ENCODE measurements around the gene TRABD2B. TPM values are rescaled to one million over a fixed set of nuclear protein-coding genes. Genes with fewer than 3 reads are reported as not detected.
A peak's percentile ranks its signal among the peaks of the same experiment; 100 is the strongest.

Gene TRABD2B
- total and polyA plus RNA-seq, 2 of the 13 experiments (the other 11 are each of a cell fraction or from before 2014, with no cell fraction given) = 0.04 TPM; not detected in 1

GRCh38 chr1:47795102-47795501 lies 202.1 kb downstream of the TRABD2B start:
- Histone ChIP-seq H3K36me3 (replicated peaks in 1 of 2; ENCODE audit: control insufficient read depth in 1 of 2, insufficient read depth in 2 of 2, low read length in 2 of 2) (no peaks in the 10 kb centered on the region), H3K27ac (ENCODE audit: extremely low read length, insufficient read depth, low read length) (no peak overlapping the region), H3K9ac (ENCODE audit: insufficient read depth, low read depth, low read length) (no peak overlapping the region), H2AFZ (ENCODE audit: low read length) (no peak overlapping the region), H4K20me1 (ENCODE audit: insufficient read depth, low read length) (no peaks in the 10 kb centered on the region), H3K4me2 (ENCODE audit: low read depth, low read length) (no peak overlapping the region), H3K9me3 (ENCODE audit: low read length) (no peaks in the 10 kb centered on the region), H3K4me3 (replicated peaks in 1 of 3; ENCODE audit: insufficient read depth in 1 of 3, low read depth in 2 of 3, low read length in 3 of 3) (no peak overlapping the region), H3K79me2 (ENCODE audit: insufficient read depth, low read length) (no peaks in the 10 kb centered on the region), H3K27me3 (ENCODE audit: control insufficient read depth in 1 of 2, insufficient read depth in 2 of 2, low read length in 2 of 2) (peaks cover 3 to 4% of the 10 kb centered on the region in 2 experiments; a peak in 1 of 5 replicates), H3K4me1 (ENCODE audit: insufficient read depth, low read length) (peaks cover 10% of the 10 kb centered on the region; the same call in 1 of the 2 replicates)
- CTCF ChIA-PET (ENCODE audit: low intra/inter-chr PET ratio, low total read pairs) = no interaction called here
- TF ChIP-seq MBD4 (IDR thresholded peaks at IDR 0.05; ENCODE audit: borderline replicate concordance, low read length) = no peak
- no peak for TF ChIP-seq ZNF672 (CRISPR knock-in tag; IDR thresholded peaks at IDR 0.05)
- in situ Hi-C loops (cut with HindIII; ENCODE audit: extremely low pct_ligation_motif_present, low pct_unique_long_range_greater_than_20kb) = no loop called here
- ATAC-seq = no peak
- POLR2A ChIA-PET = no interaction called here
- FAIRE-seq = no peak
- intact Hi-C loops (cut with micrococcal nuclease; ENCODE audit: unreplicated experiment) = no loop called here
- WGBS (ENCODE audit: low lambda C conversion rate) = 60% methylated on average over 2 of the region's 2 CpGs
- BruUV-seq (replicated peaks) = no TSS peak
- DNase-seq (ENCODE audit: low spot score) = no peak

DNA sequence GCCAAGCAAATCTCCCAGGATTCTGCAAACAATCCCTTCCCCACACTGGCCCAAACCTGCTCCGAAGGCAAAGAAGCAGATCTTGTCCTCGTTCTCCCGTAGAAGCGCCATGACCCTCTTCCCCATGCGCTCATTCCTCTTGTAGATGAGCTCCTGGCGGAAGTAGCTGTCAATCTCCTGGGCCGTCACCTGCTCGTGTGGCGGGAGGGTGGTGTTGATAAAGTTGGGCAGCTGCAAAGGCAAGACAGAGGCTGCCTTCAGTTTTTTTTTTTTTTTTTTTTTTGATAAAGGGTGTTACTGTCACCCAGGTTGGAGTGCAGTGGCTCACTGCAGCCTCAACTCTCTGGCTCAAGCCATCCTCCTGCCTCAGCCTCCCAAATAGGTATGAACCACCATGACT lies 202.7 kb downstream of the TRABD2B start:
- ATAC-seq = no peak
- intact Hi-C loops (cut with micrococcal nuclease; ENCODE audit: unreplicated experiment) = no loop called here
- Histone ChIP-seq H3K9ac (ENCODE audit: insufficient read depth, low read depth, low read length) (no peak overlapping the region), H3K27ac (ENCODE audit: extremely low read length, insufficient read depth, low read length) (no peak overlapping the region), H3K4me2 (ENCODE audit: low read depth, low read length) (no peak overlapping the region), H2AFZ (ENCODE audit: low read length) (no peak overlapping the region), H3K9me3 (ENCODE audit: low read length) (no peaks in the 10 kb centered on the region), H3K79me2 (ENCODE audit: insufficient read depth, low read length) (no peaks in the 10 kb centered on the region), H3K4me1 (ENCODE audit: insufficient read depth, low read length) (peaks cover 10% of the 10 kb centered on the region; the same call in 1 of the 2 replicates), H3K4me3 (replicated peaks in 1 of 3; ENCODE audit: insufficient read depth in 1 of 3, low read depth in 2 of 3, low read length in 3 of 3) (no peak overlapping the region), H4K20me1 (ENCODE audit: insufficient read depth, low read length) (no peaks in the 10 kb centered on the region), H3K36me3 (replicated peaks in 1 of 2; ENCODE audit: control insufficient read depth in 1 of 2, insufficient read depth in 2 of 2, low read length in 2 of 2) (no peaks in the 10 kb centered on the region), H3K27me3 (ENCODE audit: control insufficient read depth in 1 of 2, insufficient read depth in 2 of 2, low read length in 2 of 2) (peaks cover 3 to 4% of the 10 kb centered on the region in 2 experiments; a peak in 1 of 5 replicates)
- CTCF ChIA-PET (ENCODE audit: low intra/inter-chr PET ratio, low total read pairs) = no interaction called here
- no peak for DNase-seq (ENCODE audit: low spot score)
- 88% methylated on average over 9 of the region's 9 CpGs for WGBS (ENCODE audit: low lambda C conversion rate)
- no peak for FAIRE-seq
- BruUV-seq (replicated peaks) = no TSS peak
- POLR2A ChIA-PET = no interaction called here
- in situ Hi-C loops (cut with HindIII; ENCODE audit: extremely low pct_ligation_motif_present, low pct_unique_long_range_greater_than_20kb) = no loop called here
- TF ChIP-seq CAMTA2 (CRISPR knock-in tag; IDR thresholded peaks at IDR 0.05; ENCODE audit: borderline replicate concordance) = no peak
- TF ChIP-seq RBAK (CRISPR knock-in tag; IDR thresholded peaks at IDR 0.05) = no peak
- TF ChIP-seq ZNF343 (CRISPR knock-in tag; IDR thresholded peaks at IDR 0.05) = no peak
- no peak for TF ChIP-seq ZNF776 (CRISPR knock-in tag; IDR thresholded peaks at IDR 0.05)
- TF ChIP-seq AKAP8 (CRISPR knock-in tag; IDR thresholded peaks at IDR 0.05) = no peak
- no peak for TF ChIP-seq ZNF550 (CRISPR knock-in tag; IDR thresholded peaks at IDR 0.05; ENCODE audit: borderline replicate concordance)
- no peak for TF ChIP-seq SRSF1 (optimal IDR thresholded peaks at IDR 0.05; ENCODE audit: low read depth, low read length)
- no peak for TF ChIP-seq ZBTB40 (IDR thresholded peaks at IDR 0.05)
- TF ChIP-seq ZBTB40 (CRISPR knock-in tag; IDR thresholded peaks at IDR 0.05) = peak; percentile 62; the same call in 1 of the 2 replicates
